Esophagus (tissue), 2 donors: ENCODE data around the gene TACO1. TPM values are rescaled to one million over a fixed set of nuclear protein-coding genes. Genes with fewer than 3 reads are reported as not detected.

ENCODE experiments used
- H3K27ac ChIP-seq, 2 donors: one replicate each; pipeline ENCODE4 v1.5.1; 2013; ENCODE audit warnings: low read depth in 2 of 2, mild to moderate bottlenecking in 2 of 2, inconsistent platforms in 1 of 2, low read length in 1 of 2, moderate library complexity in 1 of 2
- H3K27me3 ChIP-seq, 2 donors: one replicate each; pipeline ENCODE4 v1.6.1; 2013; ENCODE audit warnings: low read length in 2 of 2, control low read depth in 1 of 2, mild to moderate bottlenecking in 1 of 2; ENCODE audit not compliant: insufficient read depth in 2 of 2, control insufficient read depth in 1 of 2
- H3K36me3 ChIP-seq, 2 donors: one replicate each; pipeline ENCODE4 v1.6.1; 2013; ENCODE audit warnings: low read length in 1 of 2; ENCODE audit not compliant: control insufficient read depth in 2 of 2, insufficient read depth in 2 of 2
- H3K4me1 ChIP-seq, 2 donors: one replicate each; pipeline ENCODE4 v1.6.1; 2013; ENCODE audit warnings: low read length in 1 of 2; ENCODE audit not compliant: control insufficient read depth in 2 of 2, insufficient read depth in 2 of 2
- H3K4me3 ChIP-seq, 2 donors: one replicate each; pipeline ENCODE4 v1.5.1; 2013; ENCODE audit warnings: low read length in 2 of 2, mild to moderate bottlenecking in 2 of 2, low read depth in 1 of 2, moderate library complexity in 1 of 2
- H3K9me3 ChIP-seq, 2 donors: one replicate each; pipeline ENCODE4 v1.6.1; 2013; ENCODE audit warnings: mild to moderate bottlenecking in 2 of 2, low read depth in 1 of 2, low read length in 1 of 2, moderate library complexity in 1 of 2; ENCODE audit not compliant: control insufficient read depth in 2 of 2, insufficient read depth in 1 of 2
- WGBS, 2 donors: extraction: QIAGEN DNeasy Blood & Tissue Kit; methylation state at CpG; one replicate each; pipeline ENCODE4 v1.1.7; 2013; 5-methylcytosine and 5-hydroxymethylcytosine counted together
- polyA plus RNA-seq, 2 donors: library from polyadenylated mRNA; stranded (reverse); fragments of 200-250 nt; gene quantifications; one replicate each; pipeline ENCODE4 v1.2.3, GENCODE V29; 2013
- donor health status: healthy with polysubstance abuse.
- donor health status: Bipolar disorder and iron deficiency.

Gene TACO1
- polyA plus RNA-seq, 2 donors = 8.5 to 17.2 TPM

GRCh38 chr17:63595132-63595531, 5.6 kb upstream of the TACO1 start:
- no peak overlapping the region for H3K4me3 ChIP-seq
- no peaks in the 10 kb centered on the region for H3K9me3 ChIP-seq
- peaks cover 0 to 3% of the 10 kb centered on the region in 2 donors for H3K4me1 ChIP-seq
- WGBS, 2 donors = 97 to 99% methylated on average over 3 of the region's 3 CpGs
- H3K27ac ChIP-seq = no peak overlapping the region
- no peaks in the 10 kb centered on the region for H3K27me3 ChIP-seq
- H3K36me3 ChIP-seq = peaks cover 13 to 16% of the 10 kb centered on the region in 2 donors

- Histone ChIP-seq H3K27ac (no peak overlapping the region), H3K27me3 (no peaks in the 10 kb centered on the region), H3K9me3 (no peaks in the 10 kb centered on the region), H3K4me1 (peaks cover 0 to 4% of the 10 kb centered on the region in 2 donors), H3K4me3 (no peak overlapping the region), H3K36me3 (peaks cover 3% of the 10 kb centered on the region in 2 donors)
- 62 to 63% methylated on average over 6 of the region's 6 CpGs for WGBS, 2 donors
Measured at GRCh38 chr17:63596856-63597586, 3.7 kb upstream of the TACO1 start.

GRCh38 chr17:63598281-63598680, 2.4 kb upstream of the TACO1 start:
- WGBS, 2 donors = 86 to 90% methylated on average over 2 of the region's 2 CpGs
- no peak overlapping the region for H3K4me3 ChIP-seq
- H3K36me3 ChIP-seq = peaks cover 0 to 3% of the 10 kb centered on the region in 2 donors
- no peaks in the 10 kb centered on the region for H3K27me3 ChIP-seq
- no peaks in the 10 kb centered on the region for H3K9me3 ChIP-seq
- H3K27ac ChIP-seq = no peak overlapping the region
- H3K4me1 ChIP-seq = peaks cover 0 to 4% of the 10 kb centered on the region in 2 donors

- Histone ChIP-seq H3K27me3 (no peaks in the 10 kb centered on the region), H3K36me3 (peaks cover 3 to 9% of the 10 kb centered on the region in 2 donors), H3K4me1 (peaks cover 0 to 4% of the 10 kb centered on the region in 2 donors), H3K4me3 (peak overlapping the region; percentile 89 to 100), H3K9me3 (no peaks in the 10 kb centered on the region), H3K27ac (peak overlapping the region in 1 of 2 donors; percentile 86)
- WGBS, 2 donors = 45 to 48% methylated on average over 9 of the region's 9 CpGs
Measured at GRCh38 chr17:63601439-63602371, 1.0 kb downstream of the TACO1 start.

- no peaks in the 10 kb centered on the region for H3K4me1 ChIP-seq
- H3K27ac ChIP-seq = no peak overlapping the region
- H3K9me3 ChIP-seq = no peaks in the 10 kb centered on the region
- WGBS, 2 donors = 74 to 82% methylated on average over 6 of the region's 6 CpGs
- peaks cover 19 to 24% of the 10 kb centered on the region in 2 donors for H3K36me3 ChIP-seq
- no peaks in the 10 kb centered on the region for H3K27me3 ChIP-seq
- no peak overlapping the region for H3K4me3 ChIP-seq
Measured at GRCh38 chr17:63609816-63610573, 9.3 kb downstream of the TACO1 start.

- Histone ChIP-seq H3K4me3 (no peak overlapping the region), H3K27ac (no peak overlapping the region), H3K9me3 (no peaks in the 10 kb centered on the region), H3K36me3 (peaks cover 18 to 19% of the 10 kb centered on the region in 2 donors), H3K27me3 (no peaks in the 10 kb centered on the region), H3K4me1 (no peaks in the 10 kb centered on the region)
- WGBS, 2 donors = 93 to 96% methylated on average over 10 of the region's 10 CpGs
Measured at GRCh38 chr17:63610854-63611253, 10.2 kb downstream of the TACO1 start.

GRCh38 chr17:63611354-63611753, 10.7 kb downstream of the TACO1 start:
- WGBS, 2 donors = 68 to 77% methylated on average over 3 of the region's 3 CpGs
- no peaks in the 10 kb centered on the region for H3K9me3 ChIP-seq
- H3K27ac ChIP-seq = no peak overlapping the region
- peaks cover 15% of the 10 kb centered on the region in 2 donors for H3K36me3 ChIP-seq
- no peaks in the 10 kb centered on the region for H3K4me1 ChIP-seq
- no peaks in the 10 kb centered on the region for H3K27me3 ChIP-seq
- no peak overlapping the region for H3K4me3 ChIP-seq

- Histone ChIP-seq H3K9me3 (no peaks in the 10 kb centered on the region), H3K36me3 (peaks cover under 1 to 3% of the 10 kb centered on the region in 2 donors), H3K4me3 (no peak overlapping the region), H3K27me3 (no peaks in the 10 kb centered on the region), H3K27ac (no peak overlapping the region), H3K4me1 (no peaks in the 10 kb centered on the region)
- WGBS, 2 donors = 88 to 93% methylated on average over 2 of the region's 2 CpGs
Measured at GRCh38 chr17:63613663-63614062, 13.0 kb downstream of the TACO1 start.

GRCh38 chr17:63621229-63621683, 20.6 kb downstream of the TACO1 start:
- H3K36me3 ChIP-seq = no peaks in the 10 kb centered on the region
- peak overlapping the region; percentile 65 to 72 for H3K4me3 ChIP-seq
- WGBS, 2 donors = 7 to 14% methylated on average over 7 to 10 of the region's 10 CpGs
- H3K27me3 ChIP-seq = no peaks in the 10 kb centered on the region
- H3K4me1 ChIP-seq = peaks cover 0 to 7% of the 10 kb centered on the region in 2 donors
- H3K9me3 ChIP-seq = no peaks in the 10 kb centered on the region
- peak overlapping the region; percentile 69 to 80 for H3K27ac ChIP-seq
